ENCODE results near the gene ZCCHC12.

The ZCCHC12 gene

DNA sequence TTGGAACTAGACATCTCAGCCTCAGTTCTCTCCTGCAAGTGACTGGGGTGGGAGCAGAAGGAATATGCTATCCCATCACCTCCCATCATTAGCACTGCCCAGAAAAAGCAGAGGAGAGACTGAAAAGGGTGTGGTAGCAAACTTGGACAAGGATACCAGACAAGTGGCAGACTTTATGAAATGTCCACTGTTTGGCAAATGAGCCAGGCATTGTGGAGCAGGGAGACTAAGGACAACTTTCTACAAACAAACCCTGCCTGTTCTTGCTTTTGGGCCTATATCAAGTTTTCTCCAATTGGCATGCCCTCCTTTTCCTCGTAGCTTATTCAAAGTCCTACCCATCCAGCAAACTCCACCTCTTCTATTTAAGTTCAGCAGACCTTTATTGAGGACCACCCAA, 41.6 kb downstream of the ZCCHC12 start:
- TF ChIP-seq, protein P1, sequence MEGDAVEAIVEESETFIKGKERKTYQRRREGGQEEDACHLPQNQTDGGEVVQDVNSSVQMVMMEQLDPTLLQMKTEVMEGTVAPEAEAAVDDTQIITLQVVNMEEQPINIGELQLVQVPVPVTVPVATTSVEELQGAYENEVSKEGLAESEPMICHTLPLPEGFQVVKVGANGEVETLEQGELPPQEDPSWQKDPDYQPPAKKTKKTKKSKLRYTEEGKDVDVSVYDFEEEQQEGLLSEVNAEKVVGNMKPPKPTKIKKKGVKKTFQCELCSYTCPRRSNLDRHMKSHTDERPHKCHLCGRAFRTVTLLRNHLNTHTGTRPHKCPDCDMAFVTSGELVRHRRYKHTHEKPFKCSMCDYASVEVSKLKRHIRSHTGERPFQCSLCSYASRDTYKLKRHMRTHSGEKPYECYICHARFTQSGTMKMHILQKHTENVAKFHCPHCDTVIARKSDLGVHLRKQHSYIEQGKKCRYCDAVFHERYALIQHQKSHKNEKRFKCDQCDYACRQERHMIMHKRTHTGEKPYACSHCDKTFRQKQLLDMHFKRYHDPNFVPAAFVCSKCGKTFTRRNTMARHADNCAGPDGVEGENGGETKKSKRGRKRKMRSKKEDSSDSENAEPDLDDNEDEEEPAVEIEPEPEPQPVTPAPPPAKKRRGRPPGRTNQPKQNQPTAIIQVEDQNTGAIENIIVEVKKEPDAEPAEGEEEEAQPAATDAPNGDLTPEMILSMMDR (IDR thresholded peaks at IDR 0.05; ENCODE audit: low read depth, low read length, missing control alignments), result no peak

DNA sequence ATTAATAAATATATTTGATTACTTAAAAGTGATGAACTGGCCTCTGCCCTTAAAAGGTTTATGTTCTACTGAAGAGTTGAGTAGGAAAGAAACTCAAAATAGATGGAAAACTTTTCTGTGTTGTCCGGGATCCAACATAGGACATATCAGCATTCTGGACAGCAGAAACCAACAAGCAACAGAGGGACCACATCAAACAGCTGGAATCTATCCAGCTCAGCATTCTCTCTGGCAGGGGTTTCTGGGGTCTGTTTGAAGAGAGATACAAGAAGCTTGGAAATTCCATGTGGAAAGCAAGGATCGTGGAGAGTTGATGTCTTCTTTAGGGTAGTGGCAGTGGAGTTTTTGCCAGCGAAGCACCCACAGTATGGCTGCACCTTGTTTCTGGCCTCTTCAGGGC, 43.6 kb downstream of the ZCCHC12 start:
- no peak for DNase-seq (ENCODE audit: low read depth)
- in situ Hi-C loops (cut with HindIII; ENCODE audit: low sequenced_read_pairs), result no loop called here
- no peak overlapping the region for H3K4me3 ChIP-seq (ENCODE audit: low read depth, low read length)
- TF ChIP-seq, protein P1 (IDR thresholded peaks at IDR 0.05; ENCODE audit: low read depth, low read length, missing control alignments), result no peak

More for the DNA sequence above, 41.6 kb downstream of the ZCCHC12 start:
- in situ Hi-C loops (cut with HindIII; ENCODE audit: low sequenced_read_pairs), result no loop called here
- DNase-seq (ENCODE audit: low read depth), result no peak
- no peak overlapping the region for H3K4me3 ChIP-seq (ENCODE audit: low read depth, low read length)

DNA sequence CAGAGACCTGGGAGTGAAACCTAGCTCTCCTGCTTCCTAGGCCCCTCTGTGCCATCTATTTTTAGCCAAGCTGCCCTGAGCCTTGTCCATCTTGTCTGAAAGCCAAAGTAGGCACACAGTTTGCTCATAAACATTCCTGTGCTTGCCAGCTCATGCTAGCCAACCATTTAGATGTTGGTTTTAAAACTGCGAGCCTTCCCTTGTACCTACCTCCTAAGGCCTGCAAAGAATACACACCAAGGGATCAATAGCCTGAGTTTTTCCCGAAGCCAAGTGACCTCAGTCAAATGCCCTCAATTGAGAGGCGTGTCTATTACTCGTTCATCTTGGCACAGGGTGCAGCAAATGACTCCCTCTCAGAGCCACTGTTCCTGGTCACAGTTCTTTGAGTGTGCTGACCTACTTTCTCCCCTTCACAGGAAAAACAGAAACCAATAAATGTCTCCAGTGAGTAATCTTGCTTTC, 48.5 kb downstream of the ZCCHC12 start:
- no peak overlapping the region for H3K4me3 ChIP-seq (ENCODE audit: low read depth, low read length)
- in situ Hi-C loops (cut with HindIII; ENCODE audit: low sequenced_read_pairs), result no loop called here
- TF ChIP-seq, protein P1 (IDR thresholded peaks at IDR 0.05; ENCODE audit: low read depth, low read length, missing control alignments), result no peak
- no peak for DNase-seq (ENCODE audit: low read depth)

Data from astrocyte of the cerebellum (primary cell).